ENCODE measurements around the gene GRN.
"Not testable (repeated sequence)": the region's sequence is repeated elsewhere in the genome, so short reads cannot be mapped to it uniquely, and the experiment has no call there.

GRN gene

DNA sequence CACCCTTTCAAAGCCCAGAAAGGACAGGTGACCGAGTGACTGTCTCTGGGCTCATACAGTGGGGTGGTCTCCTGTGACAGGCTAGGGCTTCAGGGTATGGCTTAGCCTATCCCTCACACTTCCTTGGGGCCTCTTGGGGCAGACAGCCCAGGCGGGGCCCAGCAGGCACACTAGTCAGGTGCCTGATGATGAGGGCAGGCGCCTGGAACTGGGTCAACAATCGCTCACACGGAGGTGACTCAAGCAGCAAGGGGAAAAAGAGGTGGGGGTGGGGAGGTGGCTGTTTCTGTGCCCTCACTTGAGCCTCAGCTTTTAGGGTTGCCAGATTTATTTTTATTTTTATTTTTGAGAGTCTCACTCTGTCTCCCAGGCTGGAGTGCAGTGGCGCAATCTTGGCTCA, 6.4 kb upstream of the GRN start:
- H3K27me3 Mint-ChIP-seq (ENCODE audit: low read depth): peaks cover 14% of the 10 kb centered on the region
- no peaks in the 10 kb centered on the region for H3K36me3 Mint-ChIP-seq (ENCODE audit: low read depth)
- H3K4me1 Mint-ChIP-seq: peaks cover 30% of the 10 kb centered on the region
- peak overlapping the region in 2 of 3 experiments; percentile 27 to 64 for H3K27ac Mint-ChIP-seq
- no peaks in the 10 kb centered on the region for H3K9me3 Mint-ChIP-seq
- peak overlapping the region in 1 of 3 experiments; percentile 28 for H3K4me3 Mint-ChIP-seq
- TF ChIP-seq CTCF (IDR thresholded peaks at IDR 0.05; ENCODE audit: unreplicated experiment in 3 of 3): no peak

GRCh38 chr17:44340553-44340952, 4.5 kb upstream of the GRN start:
- not testable (repeated sequence) for H3K36me3 Mint-ChIP-seq (ENCODE audit: low read depth); H3K9me3 Mint-ChIP-seq; H3K4me3 Mint-ChIP-seq
- peaks cover 38% of the 10 kb centered on the region for H3K4me1 Mint-ChIP-seq
- H3K27ac Mint-ChIP-seq: peak overlapping the region in 1 of 3 experiments; percentile 49
- H3K27me3 Mint-ChIP-seq (ENCODE audit: low read depth): peaks cover 14% of the 10 kb centered on the region

GRCh38 chr17:44343510-44344209, 1.4 kb upstream of the GRN start:
- Mint-ChIP-seq H3K9me3 (no peaks in the 10 kb centered on the region), H3K4me1 (peaks cover 22% of the 10 kb centered on the region), H3K27ac (peak overlapping the region in 2 of 3 experiments; percentile 40 to 83), H3K4me3 (peak overlapping the region in 1 of 3 experiments; percentile 21), H3K27me3 (ENCODE audit: low read depth) (peaks cover 14% of the 10 kb centered on the region), H3K36me3 (ENCODE audit: low read depth) (no peaks in the 10 kb centered on the region)
- TF ChIP-seq CTCF (IDR thresholded peaks at IDR 0.05; ENCODE audit: unreplicated experiment in 3 of 3): no peak

DNA sequence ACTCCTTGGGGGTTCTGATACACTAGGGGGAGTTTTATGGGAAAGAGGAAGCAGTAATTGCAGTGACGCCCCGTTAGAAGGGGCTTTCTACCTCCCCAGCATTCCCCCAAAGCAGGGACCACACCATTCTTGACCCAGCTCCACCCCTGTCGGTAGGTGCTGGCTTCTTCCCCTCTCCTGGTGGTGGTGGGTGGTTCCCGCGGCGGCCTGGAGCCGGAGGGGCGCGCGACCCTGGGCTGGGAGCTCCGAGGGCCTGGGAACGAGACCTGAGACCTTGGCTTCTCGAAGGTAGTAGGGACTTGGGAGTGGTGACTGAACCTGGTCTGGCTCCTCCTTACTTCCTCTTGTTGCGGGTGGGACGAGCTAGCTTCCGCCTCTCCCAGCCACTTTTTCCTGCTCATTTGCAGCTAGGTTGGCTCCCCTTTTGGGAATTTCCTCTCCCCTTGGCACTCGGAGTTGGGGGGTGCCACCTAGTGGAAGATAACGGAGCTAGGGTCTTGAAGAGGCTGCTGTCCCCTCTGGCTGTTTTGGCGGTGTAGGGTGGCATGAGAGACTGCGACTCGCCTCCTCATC, 438 bp downstream of the GRN start:
- peak overlapping the region; percentile 91 to 97 (median 96) for H3K4me3 Mint-ChIP-seq
- peaks cover 16% of the 10 kb centered on the region for H3K4me1 Mint-ChIP-seq
- H3K9me3 Mint-ChIP-seq: no peaks in the 10 kb centered on the region
- H3K36me3 Mint-ChIP-seq (ENCODE audit: low read depth): no peaks in the 10 kb centered on the region
- H3K27me3 Mint-ChIP-seq (ENCODE audit: low read depth): peaks cover 14% of the 10 kb centered on the region
- H3K27ac Mint-ChIP-seq: peak overlapping the region; percentile 83 to 92 (median 87)
- TF ChIP-seq CTCF (IDR thresholded peaks at IDR 0.05; ENCODE audit: unreplicated experiment in 3 of 3): peak; percentile 46 to 51 (median 47)

GRCh38 chr17:44346064-44346844, 1.2 kb downstream of the GRN start:
- H3K27ac Mint-ChIP-seq: peak overlapping the region in 1 of 3 experiments; percentile 92
- peaks cover 14% of the 10 kb centered on the region for H3K27me3 Mint-ChIP-seq (ENCODE audit: low read depth)
- no peak for TF ChIP-seq CTCF (IDR thresholded peaks at IDR 0.05; ENCODE audit: unreplicated experiment in 3 of 3)
- H3K9me3 Mint-ChIP-seq: no peaks in the 10 kb centered on the region
- peak overlapping the region; percentile 91 to 97 (median 96) for H3K4me3 Mint-ChIP-seq
- H3K36me3 Mint-ChIP-seq (ENCODE audit: low read depth): no peaks in the 10 kb centered on the region
- H3K4me1 Mint-ChIP-seq: peaks cover 9% of the 10 kb centered on the region

- Mint-ChIP-seq H3K4me3 (peak overlapping the region; percentile 47 to 97 (median 52)), H3K27me3 (ENCODE audit: low read depth) (peaks cover 14% of the 10 kb centered on the region)
- not testable (repeated sequence) for H3K4me1 Mint-ChIP-seq; H3K9me3 Mint-ChIP-seq; H3K27ac Mint-ChIP-seq; H3K36me3 Mint-ChIP-seq (ENCODE audit: low read depth)
Measured at GRCh38 chr17:44347206-44348055, 2.3 kb downstream of the GRN start.

All from nephron (organoid).